GM21825 (cell line): Measurements from ENCODE around the gene TRIM54.
"Not testable (repeated sequence)": the region's sequence is repeated elsewhere in the genome, so short reads cannot be mapped to it uniquely, and the experiment has no call there.

Experiments used
- ATAC-seq: cut with Tn5 transposase; IDR thresholded peaks from one replicate; pipeline ENCODE4 v1.9.1; 2021; ENCODE audit warnings: mild to moderate bottlenecking, moderate library complexity; ENCODE audit not compliant: unreplicated experiment

The TRIM54 gene

GRCh38 chr2:27281442-27281841 is 787 bp upstream of the TRIM54 start:
- ATAC-seq: no peak

GRCh38 chr2:27282892-27283291 is 663 bp downstream of the TRIM54 start:
- ATAC-seq: no peak

GRCh38 chr2:27284996-27285395 is 2.8 kb downstream of the TRIM54 start:
- ATAC-seq: no peak

- ATAC-seq: no peak
Measured at GRCh38 chr2:27285481-27285880, 3.3 kb downstream of the TRIM54 start.

- no peak for ATAC-seq
Measured at GRCh38 chr2:27288610-27289009, 6.4 kb downstream of the TRIM54 start.

- no peak for ATAC-seq
Measured at GRCh38 chr2:27290549-27290948, 8.3 kb downstream of the TRIM54 start.

GRCh38 chr2:27291865-27292264 is 9.6 kb downstream of the TRIM54 start:
- ATAC-seq: no peak

- no peak for ATAC-seq
Measured at GRCh38 chr2:27294928-27295327, 12.7 kb downstream of the TRIM54 start.

- ATAC-seq: no peak
Measured at GRCh38 chr2:27296481-27296880, 14.3 kb downstream of the TRIM54 start.

- ATAC-seq: no peak
Measured at GRCh38 chr2:27297195-27297594, 15.0 kb downstream of the TRIM54 start.

GRCh38 chr2:27298391-27299080 is 16.3 kb downstream of the TRIM54 start:
- no peak for ATAC-seq

- not testable (repeated sequence) for ATAC-seq
Measured at GRCh38 chr2:27300606-27301005, 18.4 kb downstream of the TRIM54 start.

GRCh38 chr2:27303093-27304025 is 21.1 kb downstream of the TRIM54 start:
- ATAC-seq: no peak

- ATAC-seq: no peak
Measured at GRCh38 chr2:27304488-27305240, 22.4 kb downstream of the TRIM54 start.

GRCh38 chr2:27305516-27305915 is 23.3 kb downstream of the TRIM54 start:
- ATAC-seq: no peak

- ATAC-seq: no peak
Measured at GRCh38 chr2:27306136-27306535, 23.9 kb downstream of the TRIM54 start.

- no peak for ATAC-seq
Measured at GRCh38 chr2:27306573-27307286, 24.5 kb downstream of the TRIM54 start.

GRCh38 chr2:27307287-27307544 is 25.0 kb downstream of the TRIM54 start:
- ATAC-seq: no peak

- ATAC-seq: no peak
Measured at GRCh38 chr2:27307545-27308358, 25.5 kb downstream of the TRIM54 start.

- ATAC-seq: no peak
Measured at GRCh38 chr2:27308359-27308881, 26.2 kb downstream of the TRIM54 start, which contains the start of gene UCN. TSS of gene UCN (minus strand) at chr2:27308445. CDS start at chr2:27307895, 550 bp downstream.
